DMS114 treated with DMSO at 0.1 percent for 48 hours (cell line): ENCODE measurements around the gene B3GNT4.
A peak's percentile ranks its signal among the peaks of the same experiment; 100 is the strongest.
"Not testable (repeated sequence)": the region's sequence is repeated elsewhere in the genome, so short reads cannot be mapped to it uniquely, and the experiment has no call there.

ENCODE experiments used
- DNase-seq: peaks from one replicate; lab custom pipeline; 2025; ENCODE audit not compliant: unreplicated experiment; lab: John Stamatoyannopoulos, UW

The B3GNT4 gene

GRCh38 chr12:122203301-122204166 lies at the start of gene B3GNT4:
Gene B3GNT4 (plus strand): TSS chr12:122203709. CDS start chr12:122204619, 910 bp downstream.
- peak; percentile 46 for DNase-seq

GRCh38 chr12:122155705-122156104 lies 47.8 kb upstream of the B3GNT4 start:
- no peak for DNase-seq

DNA sequence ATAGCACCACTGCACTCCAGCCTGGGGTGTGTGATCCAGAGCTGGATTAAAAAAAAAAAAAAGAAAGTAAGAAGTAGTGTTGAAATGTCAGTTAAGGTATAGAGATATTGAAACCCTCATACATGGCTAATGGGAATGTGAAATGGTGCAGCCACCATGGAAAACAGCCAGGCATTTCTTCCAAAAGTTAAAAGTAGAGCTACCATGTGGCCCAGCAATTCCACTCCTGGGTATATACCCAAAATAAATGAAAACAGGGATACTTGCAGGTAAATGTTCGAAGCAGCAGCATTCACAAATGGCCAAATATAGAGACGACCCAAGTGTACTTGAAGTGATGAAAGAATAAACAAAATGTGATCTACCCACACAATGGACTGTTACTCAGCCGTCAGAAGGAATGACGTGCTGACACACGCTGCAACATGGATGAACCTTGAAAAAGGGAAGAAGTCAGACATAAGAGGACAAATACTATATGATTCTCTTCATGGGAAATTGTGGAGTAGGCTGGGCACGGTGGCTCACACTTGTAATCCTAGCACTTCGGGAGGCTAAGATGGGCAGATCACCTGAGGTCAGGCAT lies 44.7 kb upstream of the B3GNT4 start:
- no peak for DNase-seq

GRCh38 chr12:122159882-122160281 lies 43.6 kb upstream of the B3GNT4 start:
- DNase-seq = no peak

- DNase-seq = no peak
These were observed 42.7 kb upstream of the B3GNT4 start for GRCh38 chr12:122160761-122161160.

GRCh38 chr12:122161682-122162081 lies 41.8 kb upstream of the B3GNT4 start:
- DNase-seq = no peak

GRCh38 chr12:122162976-122163375 lies 40.5 kb upstream of the B3GNT4 start:
- DNase-seq = no peak

DNA sequence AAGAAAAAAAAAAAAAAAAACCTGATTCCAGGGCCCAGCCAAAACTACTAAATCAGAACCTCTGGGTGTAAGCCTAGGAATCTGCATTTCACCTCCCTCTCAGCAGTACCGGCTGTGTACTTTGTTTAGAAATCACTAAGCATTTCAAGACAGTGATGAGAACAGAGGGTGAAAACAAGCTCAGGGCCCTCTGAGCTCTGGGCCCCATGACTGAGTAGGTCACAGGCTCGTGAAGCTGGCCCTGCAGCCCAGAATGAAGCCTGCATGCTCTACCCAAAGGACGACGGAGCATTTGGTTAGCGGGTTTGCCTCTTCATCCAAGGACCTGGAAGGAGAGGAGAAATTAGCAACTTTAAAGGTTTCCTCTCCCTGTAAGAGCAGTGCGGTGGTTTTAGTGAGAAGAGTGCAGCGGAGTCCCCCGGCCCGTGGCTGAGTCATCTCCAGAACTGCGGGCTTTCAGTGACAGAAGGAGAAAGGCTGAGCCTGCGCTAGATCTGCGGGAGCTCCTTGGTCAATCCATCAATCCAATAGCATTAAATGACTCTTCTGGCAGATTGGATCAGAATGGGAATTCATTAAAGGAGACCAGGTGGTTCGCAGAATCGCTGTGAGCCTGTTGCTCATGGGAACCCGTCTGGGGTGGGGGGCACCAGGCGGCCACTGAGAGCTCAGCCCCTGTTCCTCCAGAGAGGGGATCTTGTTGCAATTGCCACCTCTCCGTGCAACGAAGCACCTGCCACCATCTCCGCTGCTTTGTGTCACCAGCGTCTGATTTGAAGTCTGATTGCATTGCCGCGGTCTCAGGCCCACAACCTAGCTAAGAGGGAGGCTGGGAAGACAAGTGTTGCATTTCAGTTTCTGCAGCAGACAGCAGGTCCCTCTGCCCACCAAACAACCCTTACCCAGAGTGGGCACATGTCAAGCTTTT lies 36.8 kb upstream of the B3GNT4 start:
- no peak for DNase-seq

GRCh38 chr12:122167356-122167925 lies 36.1 kb upstream of the B3GNT4 start:
- no peak for DNase-seq

DNA sequence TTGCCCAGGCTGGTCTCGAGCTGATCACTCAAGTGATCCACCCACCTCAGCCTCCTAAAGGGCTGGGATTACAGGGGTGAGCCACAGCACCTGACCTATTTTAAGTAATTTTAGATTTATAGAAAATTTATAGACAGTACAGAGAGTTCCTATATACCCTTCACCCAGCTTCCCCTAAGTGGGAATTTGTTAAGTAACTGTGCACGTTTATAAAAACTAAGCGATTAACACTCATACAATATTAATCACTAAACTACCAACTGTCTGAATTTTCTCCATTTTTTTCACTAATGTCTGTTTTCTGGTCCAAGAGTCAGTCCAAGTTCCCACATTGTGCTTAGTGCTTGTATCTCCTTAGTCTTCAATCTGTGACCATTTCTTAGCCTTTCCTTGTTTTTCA lies 35.0 kb upstream of the B3GNT4 start:
- no peak for DNase-seq

GRCh38 chr12:122171399-122171798 lies 32.1 kb upstream of the B3GNT4 start:
- no peak for DNase-seq

- no peak for DNase-seq
These were observed 31.1 kb upstream of the B3GNT4 start for GRCh38 chr12:122172262-122172939.

GRCh38 chr12:122174155-122174845 lies 29.2 kb upstream of the B3GNT4 start, which contains the start of gene IL31:
Gene IL31 (minus strand): TSS chr12:122174221. CDS start chr12:122174172, 49 bp downstream.
- DNase-seq = no peak

DNA sequence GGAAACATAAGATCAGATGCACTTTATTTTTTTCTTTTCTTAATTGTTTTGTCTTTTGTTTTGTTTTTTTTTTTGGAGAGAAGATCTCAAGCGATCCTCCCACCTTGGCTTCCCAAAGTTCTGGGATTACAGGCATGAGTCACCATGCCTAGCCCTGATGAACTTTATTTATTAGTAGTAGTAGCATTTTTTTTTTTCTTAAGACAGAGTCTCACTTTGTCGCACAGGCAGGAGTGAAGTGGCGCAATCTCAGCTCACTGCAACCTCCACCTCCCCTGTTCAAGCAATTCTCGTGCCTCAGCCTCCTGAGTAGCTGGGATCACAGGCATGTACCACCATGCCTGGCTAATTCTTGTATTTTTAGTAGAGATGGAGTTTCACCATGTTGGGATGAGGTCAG lies 27.0 kb upstream of the B3GNT4 start:
- DNase-seq = not testable (repeated sequence)

- DNase-seq = no peak
These were observed 20.5 kb upstream of the B3GNT4 start, which contains the start of gene LRRC43 for GRCh38 chr12:122182887-122183587. Gene LRRC43 (plus strand): TSS chr12:122183123. CDS start chr12:122183145, 22 bp downstream.

DNA sequence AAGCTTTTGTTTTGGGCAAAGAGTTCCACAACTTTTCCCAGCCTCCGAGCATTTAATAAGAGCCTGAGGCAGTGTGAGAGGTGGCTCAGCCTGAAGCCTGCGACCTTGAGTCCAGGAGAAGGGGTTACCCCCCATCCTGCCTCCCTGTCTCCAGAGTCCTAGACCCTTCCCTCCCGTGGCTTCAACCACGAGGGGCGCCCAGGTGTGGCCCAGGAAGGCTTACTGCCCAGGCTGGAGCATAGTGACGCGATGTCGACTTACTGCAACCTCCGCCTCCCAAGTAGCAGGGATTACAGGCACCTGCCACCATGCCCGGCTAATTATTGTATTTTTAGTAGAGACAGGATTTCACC lies 19.9 kb upstream of the B3GNT4 start:
- DNase-seq = no peak

DNA sequence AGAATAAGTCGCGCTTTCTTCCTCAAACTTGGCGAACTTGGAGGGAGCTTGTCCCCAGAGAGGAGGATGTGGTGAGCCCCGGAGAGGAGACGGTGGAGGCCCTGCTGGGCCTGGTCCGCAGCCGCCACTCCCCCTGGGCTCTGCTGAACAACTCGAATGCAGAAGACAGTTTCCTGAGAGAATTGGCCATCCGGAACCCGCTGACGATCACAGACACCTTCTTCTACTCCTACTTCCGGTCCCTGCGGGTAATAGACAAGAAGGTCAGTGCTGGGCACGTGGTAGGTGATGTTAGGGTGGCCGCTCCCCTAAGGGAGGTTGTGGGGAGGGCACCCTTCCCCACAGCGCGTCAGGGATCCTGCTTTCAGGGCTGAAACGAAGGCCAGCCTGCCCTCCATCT lies 19.0 kb upstream of the B3GNT4 start:
- no peak for DNase-seq

- DNase-seq = no peak
These were observed 18.4 kb upstream of the B3GNT4 start for GRCh38 chr12:122185079-122185478.

DNA sequence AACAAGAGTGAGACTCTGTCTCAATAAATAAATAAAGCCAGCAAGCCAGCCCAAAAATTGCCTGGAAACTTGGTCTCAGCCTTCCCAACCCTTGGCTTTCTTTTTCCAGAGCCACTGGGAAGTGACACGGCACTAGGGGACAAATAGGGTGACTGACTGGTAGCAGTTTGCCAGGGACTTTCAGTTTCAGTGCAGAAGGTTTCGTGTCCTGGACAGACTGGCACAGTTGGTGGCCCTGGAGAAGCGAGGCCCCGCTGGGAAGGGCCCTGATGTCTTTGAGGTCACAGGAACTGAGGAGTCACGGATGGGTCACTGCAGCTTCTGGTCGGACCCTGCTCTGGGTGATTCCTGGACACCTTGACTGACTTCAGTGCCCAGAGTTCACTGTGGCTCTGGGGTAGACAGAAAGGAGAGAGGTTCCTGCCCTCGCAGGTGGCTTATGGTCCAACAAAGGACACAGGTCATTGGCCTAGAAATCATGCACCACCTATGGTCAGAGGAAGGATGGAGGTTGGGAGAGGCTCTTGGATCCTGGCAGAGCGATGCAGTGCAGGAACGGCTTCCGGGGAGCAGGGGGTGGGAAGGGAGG lies 17.9 kb upstream of the B3GNT4 start:
- DNase-seq = no peak
